Activated naive CD8-positive, alpha-beta T cell treated with anti-CD3 and anti-CD28 coated beads, Interleukin-2, amount 50 U/mL, for 24 hours (primary cell): Measurements from ENCODE around the gene NRXN3.

Experiments
- ATAC-seq: fragments of 150-1000 bp; cut with Tn5 transposase; one replicate; pipeline ENCODE4 v1.10.0; 2021
- DNase-seq: peaks from one replicate; pipeline ENCODE4 v3.0.0; 2021
- H3K27ac Mint-ChIP-seq: one replicate; pipeline ENCODE4 v1.8.0; 2021; ENCODE audit warnings: mild to moderate bottlenecking, mixed read lengths
- H3K27me3 Mint-ChIP-seq: one replicate; pipeline ENCODE4 v1.8.0; 2021; ENCODE audit warnings: mixed read lengths
- H3K36me3 Mint-ChIP-seq: one replicate; pipeline ENCODE4 v1.8.0; 2021; ENCODE audit warnings: low read depth, mixed read lengths
- H3K4me1 Mint-ChIP-seq: one replicate; pipeline ENCODE4 v1.8.0; 2021; ENCODE audit warnings: mixed read lengths
- H3K4me3 Mint-ChIP-seq: one replicate; pipeline ENCODE4 v1.8.0; 2021; ENCODE audit warnings: mild to moderate bottlenecking, moderate library complexity, mixed read lengths
- H3K9me3 Mint-ChIP-seq: one replicate; pipeline ENCODE4 v1.8.0; 2021; ENCODE audit warnings: mixed read lengths

NRXN3 gene

DNA sequence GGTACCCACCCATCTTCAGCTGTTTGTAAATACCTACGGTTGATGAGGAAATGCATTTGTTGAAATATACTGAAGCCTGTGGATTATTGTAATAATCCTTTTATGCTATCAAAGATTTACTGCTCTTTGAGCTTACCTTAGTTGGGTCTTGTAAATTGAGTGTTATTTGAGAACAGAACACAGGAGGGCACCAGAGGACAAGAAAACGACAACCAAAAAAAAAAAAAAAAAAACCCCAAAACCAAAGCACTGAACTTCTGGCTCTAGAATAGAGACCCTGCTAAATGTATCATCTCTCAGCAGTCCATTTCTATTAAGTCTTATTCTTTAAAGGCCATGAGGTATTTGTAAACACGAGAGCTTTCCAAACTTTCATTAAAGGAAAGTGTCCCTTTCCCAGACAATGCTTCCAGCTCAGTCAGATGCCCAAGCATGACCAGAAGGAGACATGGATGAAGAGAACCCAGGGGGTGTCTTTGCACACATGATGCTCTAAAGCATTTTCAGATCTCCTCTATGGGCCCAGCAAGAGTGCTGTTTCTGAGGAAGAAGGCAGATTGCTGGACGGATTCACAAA, 763.9 kb downstream of the NRXN3 start:
- no peak for ATAC-seq
- H3K4me3 Mint-ChIP-seq = no peak overlapping the region

GRCh38 chr14:78946949-78947348, 776.8 kb downstream of the NRXN3 start:
- Mint-ChIP-seq H3K4me3 (no peak overlapping the region), H3K9me3 (no peaks in the 10 kb centered on the region), H3K36me3 (no peaks in the 10 kb centered on the region), H3K27ac (no peak overlapping the region), H3K4me1 (no peaks in the 10 kb centered on the region), H3K27me3 (peaks cover 9% of the 10 kb centered on the region)
- ATAC-seq (no peak), DNase-seq (no peak)

More for the DNA sequence above, 763.9 kb downstream of the NRXN3 start:
- no peaks in the 10 kb centered on the region for H3K4me1 Mint-ChIP-seq
- H3K9me3 Mint-ChIP-seq = peaks cover 4% of the 10 kb centered on the region
- peaks cover 8% of the 10 kb centered on the region for H3K27me3 Mint-ChIP-seq
- H3K36me3 Mint-ChIP-seq = no peaks in the 10 kb centered on the region
- DNase-seq = no peak
- no peak overlapping the region for H3K27ac Mint-ChIP-seq

- no peak for ATAC-seq
- H3K4me1 Mint-ChIP-seq = no peaks in the 10 kb centered on the region
- H3K9me3 Mint-ChIP-seq = no peaks in the 10 kb centered on the region
- H3K27ac Mint-ChIP-seq = no peak overlapping the region
- no peak for DNase-seq
- H3K4me3 Mint-ChIP-seq = no peak overlapping the region
- peaks cover 8% of the 10 kb centered on the region for H3K27me3 Mint-ChIP-seq
- H3K36me3 Mint-ChIP-seq = no peaks in the 10 kb centered on the region
Observed at GRCh38 chr14:78947681-78948080, 777.5 kb downstream of the NRXN3 start.

DNA sequence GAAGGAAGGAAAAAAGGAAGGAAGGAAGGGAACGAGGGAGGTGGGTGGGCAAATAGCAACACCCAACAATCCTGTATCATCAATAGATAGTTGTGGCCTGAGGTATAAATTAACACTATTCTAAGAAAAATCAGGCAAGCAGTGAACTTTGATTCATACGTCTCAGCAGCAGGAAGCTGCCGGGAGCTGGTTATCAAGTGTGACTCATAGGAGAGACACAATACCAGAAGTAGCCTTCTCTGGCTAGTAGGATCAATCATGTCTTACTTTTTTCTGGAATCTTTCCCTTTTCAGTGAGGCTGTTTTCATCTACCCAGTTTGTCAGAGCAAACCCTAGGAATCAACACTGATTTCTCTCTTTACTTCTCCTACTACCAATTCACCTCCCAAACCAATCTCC, 780.5 kb downstream of the NRXN3 start:
- Mint-ChIP-seq H3K4me1 (no peaks in the 10 kb centered on the region), H3K27ac (no peak overlapping the region), H3K27me3 (peaks cover 14% of the 10 kb centered on the region), H3K4me3 (no peak overlapping the region), H3K9me3 (no peaks in the 10 kb centered on the region), H3K36me3 (no peaks in the 10 kb centered on the region)
- ATAC-seq (no peak), DNase-seq (no peak)

DNA sequence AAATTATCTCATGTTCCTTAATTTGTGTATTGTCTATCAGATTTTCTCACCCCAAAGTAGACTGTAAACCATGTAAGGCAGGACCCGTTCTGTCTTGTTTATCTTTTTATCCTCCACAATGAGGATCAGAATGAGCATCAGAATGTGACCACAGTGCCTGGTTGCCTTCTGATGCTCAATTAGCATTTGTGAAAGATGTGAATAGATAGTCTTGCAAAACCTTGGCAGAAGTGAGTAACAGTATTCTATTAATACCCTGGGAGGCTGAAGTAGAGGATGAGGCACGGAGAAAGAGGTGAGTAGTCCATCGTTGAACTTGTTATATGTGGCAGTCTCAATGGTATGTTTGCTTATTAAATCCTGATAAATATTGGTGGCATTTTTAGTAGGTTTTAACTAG, 781.4 kb downstream of the NRXN3 start:
- ATAC-seq = no peak

DNA sequence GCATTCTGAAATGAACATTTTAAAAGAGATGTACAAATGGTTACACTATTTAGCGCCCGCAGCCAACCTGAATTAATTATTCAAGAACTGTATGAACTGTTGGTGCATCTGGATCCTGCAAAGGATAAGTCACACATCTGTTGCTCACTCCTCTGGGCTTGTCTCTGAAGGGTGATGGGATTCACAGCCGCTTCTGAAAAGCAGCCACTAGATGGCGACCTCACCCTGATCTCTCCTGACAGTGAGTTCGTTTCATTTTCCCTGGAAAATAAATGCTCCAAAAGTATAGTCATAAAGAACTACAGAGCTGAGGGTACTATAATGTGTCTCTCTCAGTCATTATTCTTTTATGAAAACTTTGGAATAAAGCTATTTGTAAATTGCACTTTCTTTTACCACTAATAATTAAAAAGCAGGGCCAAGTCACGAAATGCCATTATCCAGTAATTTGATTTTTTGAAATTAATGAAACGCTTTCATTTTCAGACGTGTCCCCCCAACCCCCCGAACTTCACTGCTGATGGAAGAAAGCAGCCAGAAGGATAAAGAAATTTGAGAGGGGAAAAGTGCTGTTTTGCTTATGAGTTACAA, 789.6 kb downstream of the NRXN3 start:
- H3K9me3 Mint-ChIP-seq = no peaks in the 10 kb centered on the region
- no peaks in the 10 kb centered on the region for H3K36me3 Mint-ChIP-seq
- H3K4me3 Mint-ChIP-seq = no peak overlapping the region
- ATAC-seq (no peak), DNase-seq (peak; percentile 56)
- H3K27me3 Mint-ChIP-seq = no peaks in the 10 kb centered on the region
- no peaks in the 10 kb centered on the region for H3K4me1 Mint-ChIP-seq
- H3K27ac Mint-ChIP-seq = no peak overlapping the region

More for the DNA sequence above, 781.4 kb downstream of the NRXN3 start:
- no peak for DNase-seq
- H3K36me3 Mint-ChIP-seq = no peaks in the 10 kb centered on the region
- no peaks in the 10 kb centered on the region for H3K9me3 Mint-ChIP-seq
- H3K4me3 Mint-ChIP-seq = no peak overlapping the region
- no peak overlapping the region for H3K27ac Mint-ChIP-seq
- H3K4me1 Mint-ChIP-seq = no peaks in the 10 kb centered on the region
- H3K27me3 Mint-ChIP-seq = peaks cover 14% of the 10 kb centered on the region

GRCh38 chr14:78967111-78967809, 797.1 kb downstream of the NRXN3 start:
- no peak overlapping the region for H3K4me3 Mint-ChIP-seq
- no peaks in the 10 kb centered on the region for H3K36me3 Mint-ChIP-seq
- H3K27ac Mint-ChIP-seq = no peak overlapping the region
- H3K9me3 Mint-ChIP-seq = no peaks in the 10 kb centered on the region
- H3K4me1 Mint-ChIP-seq = no peaks in the 10 kb centered on the region
- ATAC-seq (no peak), DNase-seq (no peak)
- H3K27me3 Mint-ChIP-seq = peaks cover 4% of the 10 kb centered on the region

GRCh38 chr14:78968265-78968664, 798.1 kb downstream of the NRXN3 start:
- Mint-ChIP-seq H3K9me3 (no peaks in the 10 kb centered on the region), H3K36me3 (no peaks in the 10 kb centered on the region), H3K4me1 (no peaks in the 10 kb centered on the region), H3K4me3 (no peak overlapping the region), H3K27ac (no peak overlapping the region), H3K27me3 (peaks cover 4% of the 10 kb centered on the region)
- DNase-seq (no peak), ATAC-seq (no peak)

DNA sequence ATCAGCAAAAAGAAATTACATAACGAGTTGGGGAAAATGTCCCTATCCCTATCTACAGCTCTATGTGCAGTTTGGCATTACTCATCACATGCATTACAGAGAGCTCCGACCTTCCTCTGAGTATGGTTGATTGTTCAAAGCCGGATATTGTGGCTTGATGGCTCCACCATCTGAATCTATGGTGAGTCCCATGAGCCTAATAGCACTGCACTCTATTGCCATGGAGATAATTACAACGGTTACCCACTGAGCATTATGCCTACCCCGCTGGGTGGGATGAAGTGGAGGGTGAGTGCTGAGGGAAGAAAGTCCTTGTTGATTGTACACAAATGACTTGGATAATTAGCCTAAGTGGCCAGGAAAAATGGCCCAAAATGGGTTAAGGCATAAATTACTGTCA, 800.5 kb downstream of the NRXN3 start:
- H3K27ac Mint-ChIP-seq = no peak overlapping the region
- no peaks in the 10 kb centered on the region for H3K9me3 Mint-ChIP-seq
- peaks cover 4% of the 10 kb centered on the region for H3K27me3 Mint-ChIP-seq

DNA sequence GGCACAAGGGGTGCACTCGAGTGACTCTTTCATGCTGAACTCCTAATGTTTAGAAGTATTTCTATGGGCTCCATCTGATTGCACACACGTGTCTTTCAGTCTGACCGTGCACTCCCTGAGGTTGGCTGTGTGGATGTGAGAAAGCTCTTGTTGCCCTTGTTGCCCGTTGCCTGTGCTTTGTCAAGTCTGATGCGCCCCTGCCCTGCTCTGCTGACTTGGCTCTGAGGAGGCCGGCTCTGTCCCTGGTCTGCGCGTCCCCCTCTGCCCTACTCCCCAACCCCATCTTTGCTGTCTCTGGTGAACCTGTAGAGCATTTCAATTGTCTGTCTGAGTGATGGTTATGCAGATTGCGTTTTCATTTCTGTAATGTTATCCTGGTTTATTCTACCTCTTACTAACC, 802.3 kb downstream of the NRXN3 start:
- Mint-ChIP-seq H3K4me3 (no peak overlapping the region), H3K27me3 (peaks cover 4% of the 10 kb centered on the region), H3K9me3 (no peaks in the 10 kb centered on the region), H3K4me1 (no peaks in the 10 kb centered on the region), H3K36me3 (no peaks in the 10 kb centered on the region), H3K27ac (no peak overlapping the region)
- DNase-seq (no peak), ATAC-seq (no peak)

More for the DNA sequence above, 800.5 kb downstream of the NRXN3 start:
- no peaks in the 10 kb centered on the region for H3K36me3 Mint-ChIP-seq
- H3K4me3 Mint-ChIP-seq = no peak overlapping the region
- H3K4me1 Mint-ChIP-seq = no peaks in the 10 kb centered on the region
- ATAC-seq (no peak), DNase-seq (no peak)

GRCh38 chr14:78974691-78975090, 804.5 kb downstream of the NRXN3 start:
- H3K4me1 Mint-ChIP-seq = no peaks in the 10 kb centered on the region
- H3K27ac Mint-ChIP-seq = no peak overlapping the region
- H3K9me3 Mint-ChIP-seq = no peaks in the 10 kb centered on the region
- H3K36me3 Mint-ChIP-seq = no peaks in the 10 kb centered on the region
- no peak overlapping the region for H3K4me3 Mint-ChIP-seq
- H3K27me3 Mint-ChIP-seq = peaks cover 1% of the 10 kb centered on the region
- no peak for ATAC-seq
- DNase-seq = no peak

GRCh38 chr14:78975734-78976133, 805.6 kb downstream of the NRXN3 start:
- Mint-ChIP-seq H3K36me3 (no peaks in the 10 kb centered on the region), H3K27me3 (no peaks in the 10 kb centered on the region), H3K27ac (no peak overlapping the region), H3K9me3 (no peaks in the 10 kb centered on the region), H3K4me3 (no peak overlapping the region), H3K4me1 (no peaks in the 10 kb centered on the region)
- DNase-seq (no peak), ATAC-seq (no peak)

- no peaks in the 10 kb centered on the region for H3K4me1 Mint-ChIP-seq
- H3K9me3 Mint-ChIP-seq = no peaks in the 10 kb centered on the region
- ATAC-seq = no peak
- no peaks in the 10 kb centered on the region for H3K36me3 Mint-ChIP-seq
- peaks cover 1% of the 10 kb centered on the region for H3K27me3 Mint-ChIP-seq
- no peak overlapping the region for H3K27ac Mint-ChIP-seq
- no peak overlapping the region for H3K4me3 Mint-ChIP-seq
- DNase-seq = no peak
Observed at GRCh38 chr14:78978896-78979295, 808.7 kb downstream of the NRXN3 start.

DNA sequence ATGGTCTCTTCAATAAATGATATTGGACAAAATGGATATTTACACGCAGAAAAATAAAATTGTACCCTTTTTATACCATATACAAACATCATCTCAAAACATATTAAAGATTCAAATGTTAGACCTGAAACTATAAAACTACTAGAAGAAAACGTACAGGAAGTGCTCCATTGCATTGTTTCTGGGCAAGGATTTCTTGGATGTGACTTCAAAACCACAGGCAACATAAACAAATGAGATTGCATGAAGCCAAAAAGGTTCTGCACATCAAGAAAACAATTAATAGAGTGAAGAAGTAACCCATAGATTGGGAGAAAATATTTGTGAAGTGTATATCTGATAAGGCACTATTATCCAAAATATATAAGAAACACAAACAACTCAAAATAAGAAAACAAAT, 812.4 kb downstream of the NRXN3 start:
- Mint-ChIP-seq H3K36me3 (no peaks in the 10 kb centered on the region), H3K27me3 (peaks cover 1% of the 10 kb centered on the region), H3K4me3 (no peak overlapping the region), H3K27ac (no peak overlapping the region), H3K4me1 (no peaks in the 10 kb centered on the region), H3K9me3 (no peaks in the 10 kb centered on the region)
- ATAC-seq (no peak), DNase-seq (no peak)

- Mint-ChIP-seq H3K4me1 (no peaks in the 10 kb centered on the region), H3K4me3 (no peak overlapping the region), H3K27me3 (peaks cover 3% of the 10 kb centered on the region), H3K36me3 (no peaks in the 10 kb centered on the region), H3K27ac (no peak overlapping the region), H3K9me3 (no peaks in the 10 kb centered on the region)
- no peak for DNase-seq
- no peak for ATAC-seq
Observed at GRCh38 chr14:78983126-78983525, 813.0 kb downstream of the NRXN3 start.
